ENCODE data around the gene FAF1.
A peak's percentile ranks its signal among the peaks of the same experiment; 100 is the strongest.
"Not testable (repeated sequence)": the region's sequence is repeated elsewhere in the genome, so short reads cannot be mapped to it uniquely, and the experiment has no call there.

FAF1 gene

GRCh38 chr1:50959913-50960844, at the start of gene FAF1:
TSS of gene FAF1 (minus strand) at chr1:50960267. CDS start at chr1:50959811, 456 bp downstream.
- TF ChIP-seq CTCF (IDR thresholded peaks at IDR 0.05; ENCODE audit: extremely low read depth, missing control alignments): no peak
- peak; percentile 98 for DNase-seq (ENCODE audit: low spot score)

GRCh38 chr1:51009381-51009780, 49.3 kb upstream of the FAF1 start:
- DNase-seq (ENCODE audit: low spot score): no peak
- no peak for TF ChIP-seq CTCF (IDR thresholded peaks at IDR 0.05; ENCODE audit: extremely low read depth, missing control alignments)

GRCh38 chr1:51005549-51005948, 45.5 kb upstream of the FAF1 start:
- not testable (repeated sequence) for DNase-seq (ENCODE audit: low spot score)

GRCh38 chr1:51002516-51002915, 42.4 kb upstream of the FAF1 start:
- DNase-seq (ENCODE audit: low spot score): no peak
- no peak for TF ChIP-seq CTCF (IDR thresholded peaks at IDR 0.05; ENCODE audit: extremely low read depth, missing control alignments)

- DNase-seq (ENCODE audit: low spot score): no peak
- no peak for TF ChIP-seq CTCF (IDR thresholded peaks at IDR 0.05; ENCODE audit: extremely low read depth, missing control alignments)
Observed at GRCh38 chr1:51000651-51001050, 40.6 kb upstream of the FAF1 start.

- TF ChIP-seq CTCF (IDR thresholded peaks at IDR 0.05; ENCODE audit: extremely low read depth, missing control alignments): no peak
- peak; percentile 27 for DNase-seq (ENCODE audit: low spot score)
Observed at GRCh38 chr1:51000160-51000559, 40.1 kb upstream of the FAF1 start.

- not testable (repeated sequence) for DNase-seq (ENCODE audit: low spot score)
Observed at GRCh38 chr1:50999375-50999774, 39.3 kb upstream of the FAF1 start.

GRCh38 chr1:50996083-50996482, 36.0 kb upstream of the FAF1 start:
- DNase-seq (ENCODE audit: low spot score): no peak
- no peak for TF ChIP-seq CTCF (IDR thresholded peaks at IDR 0.05; ENCODE audit: extremely low read depth, missing control alignments)

Measured in GM20000 (cell line).